Breast epithelium (tissue), 4 donors: ENCODE measurements around the gene WTAP. TPM values are rescaled to one million over a fixed set of nuclear protein-coding genes. Genes with fewer than 3 reads are reported as not detected.

Experiments
- DNase-seq, 2 donors: peaks; one replicate each; pipeline ENCODE4 v3.0.0-alpha.2; 2019; ENCODE audit warnings: low spot score in 2 of 2
- H3K27ac ChIP-seq, 2 donors: fragments of 200-600 bp; sonication (generic) in 1 of 2; one replicate each; pipeline ENCODE4 v1.5.1; 2016 to 2019; ENCODE audit warnings: mild to moderate bottlenecking in 1 of 2
- H3K27me3 ChIP-seq, 2 donors: fragments of 200-600 bp; sonication (generic) in 1 of 2; one replicate each; pipeline versions ENCODE4 v1.5.1 to v1.6.0; 2017 to 2019; ENCODE audit warnings: control low read depth in 1 of 2, mild to moderate bottlenecking in 1 of 2
- H3K36me3 ChIP-seq: fragments of 200-600 bp; one replicate; pipeline ENCODE4 v1.5.1; 2019
- H3K4me1 ChIP-seq, 2 donors: fragments of 200-600 bp; sonication (generic); one replicate each; pipeline ENCODE4 v1.5.1; 2016 to 2019; ENCODE audit warnings: control low read depth in 1 of 2
- H3K4me3 ChIP-seq, 3 donors: fragments of 200-600 bp; sonication (generic); 1 replicate in 2 of 3; 2 replicates in 1 of 3; pipeline ENCODE4 v1.5.1; 2016 to 2019; ENCODE audit warnings: mild to moderate bottlenecking in 3 of 3, moderate library complexity in 2 of 3
- H3K9me3 ChIP-seq, 2 donors: fragments of 200-600 bp; sonication (generic) in 1 of 2; one replicate each; pipeline ENCODE4 v1.5.1; 2016 to 2019; ENCODE audit warnings: control low read depth in 1 of 2
- POLR2A ChIP-seq: fragments of 450-650 bp; IDR thresholded peaks from one replicate; pipeline ENCODE4 v1.6.1; 2016; ENCODE audit warnings: antibody characterized with exemption, mild to moderate bottlenecking, moderate library complexity
- POLR2AphosphoS5 ChIP-seq, 3 donors: sonication (generic); formaldehyde crosslinking; IDR thresholded peaks; one replicate each; pipeline ENCODE4 v1.6.1; 2017; ENCODE audit warnings: antibody characterized with exemption in 3 of 3
- intact Hi-C: fragments of 100-400 bp; cut with DNase I; formaldehyde crosslinking; loops from one replicate; pipeline ENCODE4 v1.15.1; 2023; ENCODE audit warnings: low total_unique reads
- total RNA-seq, 3 donors: library from RNA; depleted of rRNA; stranded (reverse); fragments of >200 nt; gene quantifications; one replicate each; pipeline ENCODE4 v1.1.0, GENCODE V29; 2016
- TF ChIP-seq, protein P1 (sequence below), 3 donors: fragments of 450-650 bp; IDR thresholded peaks; one replicate each; pipeline ENCODE4 v1.5.1; 2016 to 2017; ENCODE audit warnings: antibody characterized with exemption in 3 of 3, mild to moderate bottlenecking in 3 of 3, moderate library complexity in 3 of 3

WTAP gene
- total RNA-seq, 3 donors from 2014 or later: 115 to 153 (median 116) TPM

DNA sequence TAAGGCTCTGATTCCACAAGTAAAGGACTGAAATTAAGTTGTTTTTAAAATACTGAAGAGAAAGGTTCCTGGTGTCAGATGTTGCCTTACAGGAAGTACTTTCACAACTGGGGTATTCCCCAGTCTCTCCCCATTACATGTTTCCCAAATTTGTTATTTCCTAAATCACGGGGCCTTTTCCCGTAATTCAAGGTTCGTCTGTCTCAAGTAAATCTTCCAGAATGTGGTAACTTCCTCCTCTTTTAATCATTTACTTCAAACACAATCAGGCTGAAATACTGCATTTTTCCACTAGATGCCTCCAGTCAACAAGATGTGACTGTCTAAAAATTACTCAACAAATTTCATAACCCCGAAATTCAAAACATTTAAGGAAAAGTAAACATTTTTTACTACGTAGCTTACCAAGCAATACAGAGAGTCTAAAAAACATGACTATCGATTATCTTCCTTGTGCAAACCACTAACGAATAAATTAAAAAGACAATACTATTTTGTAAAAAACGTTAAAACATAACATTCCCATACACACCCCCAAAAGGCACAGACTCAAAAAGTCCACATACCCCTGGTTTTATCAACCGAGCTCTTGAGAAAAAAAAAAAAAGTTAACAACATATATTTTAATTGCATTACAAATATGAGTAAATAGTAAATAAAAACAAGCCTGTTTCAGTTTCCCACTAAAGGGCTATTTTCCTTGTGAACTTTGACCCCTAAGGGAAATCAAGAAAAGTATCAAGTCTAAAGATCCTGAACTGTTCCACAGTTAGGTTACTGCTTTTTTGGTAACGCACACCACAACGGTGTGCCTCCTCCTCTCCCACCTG, 36.0 kb upstream of the WTAP start:
- no peak for DNase-seq
- peaks cover 0 to 11% of the 10 kb centered on the region in 2 donors for H3K4me1 ChIP-seq
- intact Hi-C loops: loop anchor here (5.0 kb wide), 1 partner anchor 96 kb away; the partner anchor contains the start of gene TCP1

DNA sequence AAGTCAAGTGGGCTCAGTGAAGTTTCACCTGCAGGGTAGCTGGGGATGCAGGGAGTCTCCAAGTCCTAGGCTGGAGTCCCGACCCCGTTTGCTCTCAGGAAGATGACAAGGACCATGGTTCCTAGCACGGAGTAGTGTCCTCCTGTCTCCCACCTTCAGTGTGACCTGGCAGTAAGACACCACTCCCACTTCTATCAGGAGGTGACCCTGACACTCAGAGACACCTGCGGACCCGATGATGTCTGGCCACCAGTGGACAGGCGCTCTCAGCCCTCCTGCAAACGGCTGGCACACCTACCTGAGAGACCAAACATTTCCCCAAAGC, 35.4 kb upstream of the WTAP start:
- DNase-seq: no peak
- intact Hi-C loops: loop anchor here (2.0 to 5.0 kb wide), 2 partner anchors 35 to 95 kb away; partner anchors contain the start of genes TCP1 and WTAP
- TF ChIP-seq POLR2AphosphoS5 (IDR thresholded peaks at IDR 0.05) (peak in 1 of 3 donors; percentile 31), POLR2A (no peak)
- TF ChIP-seq, protein P1, sequence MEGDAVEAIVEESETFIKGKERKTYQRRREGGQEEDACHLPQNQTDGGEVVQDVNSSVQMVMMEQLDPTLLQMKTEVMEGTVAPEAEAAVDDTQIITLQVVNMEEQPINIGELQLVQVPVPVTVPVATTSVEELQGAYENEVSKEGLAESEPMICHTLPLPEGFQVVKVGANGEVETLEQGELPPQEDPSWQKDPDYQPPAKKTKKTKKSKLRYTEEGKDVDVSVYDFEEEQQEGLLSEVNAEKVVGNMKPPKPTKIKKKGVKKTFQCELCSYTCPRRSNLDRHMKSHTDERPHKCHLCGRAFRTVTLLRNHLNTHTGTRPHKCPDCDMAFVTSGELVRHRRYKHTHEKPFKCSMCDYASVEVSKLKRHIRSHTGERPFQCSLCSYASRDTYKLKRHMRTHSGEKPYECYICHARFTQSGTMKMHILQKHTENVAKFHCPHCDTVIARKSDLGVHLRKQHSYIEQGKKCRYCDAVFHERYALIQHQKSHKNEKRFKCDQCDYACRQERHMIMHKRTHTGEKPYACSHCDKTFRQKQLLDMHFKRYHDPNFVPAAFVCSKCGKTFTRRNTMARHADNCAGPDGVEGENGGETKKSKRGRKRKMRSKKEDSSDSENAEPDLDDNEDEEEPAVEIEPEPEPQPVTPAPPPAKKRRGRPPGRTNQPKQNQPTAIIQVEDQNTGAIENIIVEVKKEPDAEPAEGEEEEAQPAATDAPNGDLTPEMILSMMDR (IDR thresholded peaks at IDR 0.05): no peak
- peak overlapping the region; percentile 94 to 95 (median 95) for H3K4me3 ChIP-seq
- H3K27ac ChIP-seq: peak overlapping the region; percentile 93 to 97
- H3K36me3 ChIP-seq: no peaks in the 10 kb centered on the region
- H3K9me3 ChIP-seq: no peaks in the 10 kb centered on the region
- H3K27me3 ChIP-seq: no peaks in the 10 kb centered on the region
- peaks cover 0 to 11% of the 10 kb centered on the region in 2 donors for H3K4me1 ChIP-seq

More for the DNA sequence above, 36.0 kb upstream of the WTAP start:
- no peaks in the 10 kb centered on the region for H3K27me3 ChIP-seq
- H3K4me3 ChIP-seq: peak overlapping the region; percentile 94 to 95 (median 95)
- H3K36me3 ChIP-seq: no peaks in the 10 kb centered on the region
- TF ChIP-seq POLR2A: no peak
- peak in 2 of 3 donors; percentile 19 to 63 for TF ChIP-seq POLR2AphosphoS5 (IDR thresholded peaks at IDR 0.05)
- TF ChIP-seq, protein P1 (IDR thresholded peaks at IDR 0.05): peak; percentile 89 to 97 (median 94)
- H3K27ac ChIP-seq: peak overlapping the region; percentile 93 to 97
- H3K9me3 ChIP-seq: no peaks in the 10 kb centered on the region

DNA sequence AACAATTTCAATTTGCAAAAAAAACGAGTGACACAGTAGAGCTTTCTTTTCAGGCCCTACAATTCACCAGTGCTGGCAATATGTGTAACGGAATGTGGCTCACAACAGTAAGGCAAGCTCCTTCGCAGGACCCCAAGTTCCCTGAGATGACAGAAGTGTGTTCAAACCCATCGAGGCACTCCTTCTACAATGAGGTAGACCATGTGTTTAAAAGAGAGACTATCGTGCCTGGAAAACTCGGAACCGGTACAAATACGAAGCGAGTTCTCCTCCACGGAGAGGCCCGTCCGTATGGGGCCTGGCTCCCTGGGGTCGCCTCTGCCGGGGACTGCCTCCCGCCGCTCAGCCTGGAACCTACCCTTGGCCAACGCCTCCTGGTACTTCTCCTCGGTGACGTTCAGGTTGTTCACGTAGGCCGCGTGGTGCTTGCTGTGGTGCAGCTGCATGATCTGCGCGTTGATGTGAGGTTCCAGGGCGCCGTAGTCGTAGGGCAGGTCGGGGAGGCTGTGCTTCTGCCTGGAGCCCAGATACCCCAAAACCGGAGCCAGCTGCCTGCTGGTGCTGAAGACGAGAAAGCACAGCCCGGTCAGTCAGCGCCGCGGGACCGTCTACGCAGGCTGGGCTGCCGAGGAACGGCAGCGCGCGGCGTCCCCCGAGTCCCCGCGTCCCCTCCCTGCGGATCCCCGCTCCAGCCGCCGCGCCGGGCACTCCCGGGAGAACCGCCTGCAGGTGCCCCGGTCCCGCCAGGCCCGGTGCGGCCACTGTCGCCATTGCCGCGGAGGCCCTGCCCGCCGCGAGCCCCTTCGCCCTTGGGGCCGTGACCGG, 34.8 kb upstream of the WTAP start:
- H3K4me1 ChIP-seq: peaks cover 0 to 11% of the 10 kb centered on the region in 2 donors
- DNase-seq: peak in 1 of 2 donors; percentile 42

DNA sequence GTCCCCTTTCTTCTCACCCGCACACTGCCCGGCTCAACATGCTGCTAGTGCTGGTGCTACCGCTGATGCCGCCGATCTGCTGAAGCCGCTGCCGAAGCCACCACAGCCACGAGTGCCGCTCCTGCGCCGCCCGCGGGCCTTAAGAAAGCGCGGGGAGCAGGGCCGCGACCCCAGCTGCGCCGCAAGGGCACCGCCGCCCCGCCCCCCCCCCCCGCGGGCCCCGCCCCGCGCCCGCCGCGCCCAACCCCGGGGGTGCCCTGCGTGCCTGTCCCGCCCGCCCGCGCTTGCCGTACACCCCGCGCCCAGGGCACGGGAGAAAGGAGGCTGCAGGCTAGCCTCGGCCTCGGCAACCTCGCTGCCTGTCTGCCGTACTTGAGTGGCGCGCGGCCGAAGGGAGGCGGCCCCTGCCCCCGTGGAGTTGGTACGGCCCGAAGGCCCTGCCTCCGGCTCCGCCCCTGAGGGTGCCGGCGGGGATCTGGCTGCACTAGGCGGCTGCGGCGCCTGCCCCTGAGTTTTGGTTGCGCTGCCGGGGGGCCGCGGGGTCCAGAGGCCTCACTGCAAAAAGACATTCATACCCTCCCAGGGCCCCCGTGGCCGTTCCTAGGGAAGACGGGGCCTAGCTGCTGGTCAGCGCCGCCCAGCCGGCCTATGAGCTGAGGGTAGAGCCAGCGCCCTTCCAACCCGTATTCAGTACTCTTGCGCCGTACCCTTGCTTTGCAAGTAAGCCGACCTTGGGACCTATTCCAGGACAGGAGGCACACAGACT, 34.0 kb upstream of the WTAP start, which contains the start of gene SOD2:
Gene SOD2 (minus strand): TSS at position 114 of the 766 bp plus-strand sequence. CDS start 74 bp downstream, at position 40.
- Histone ChIP-seq H3K27me3 (no peaks in the 10 kb centered on the region), H3K4me1 (peaks cover 0 to 11% of the 10 kb centered on the region in 2 donors), H3K4me3 (peak within 1 kb of the TSS; percentile 94 to 95 (median 95)), H3K27ac (peak within 1 kb of the TSS; percentile 93 to 97), H3K36me3 (no peaks in the 10 kb centered on the region), H3K9me3 (no peaks in the 10 kb centered on the region)
- TF ChIP-seq, protein P1 (IDR thresholded peaks at IDR 0.05): no peak
- TF ChIP-seq POLR2AphosphoS5 (IDR thresholded peaks at IDR 0.05) (peak; percentile 79 to 90 (median 85)), POLR2A (peak; percentile 55)
- peak; percentile 69 to 74 for DNase-seq
- intact Hi-C loops: loop anchor here (2.0 to 5.0 kb wide), 2 partner anchors 33 to 94 kb away; partner anchors contain the start of genes TCP1 and WTAP

More for the DNA sequence above, 34.8 kb upstream of the WTAP start:
- TF ChIP-seq, protein P1 (IDR thresholded peaks at IDR 0.05): no peak
- peak in 2 of 3 donors; percentile 3 to 13 for TF ChIP-seq POLR2AphosphoS5 (IDR thresholded peaks at IDR 0.05)
- H3K4me3 ChIP-seq: peak overlapping the region; percentile 94 to 95 (median 95)
- no peaks in the 10 kb centered on the region for H3K36me3 ChIP-seq
- H3K27me3 ChIP-seq: no peaks in the 10 kb centered on the region
- intact Hi-C loops: loop anchor here (2.0 to 5.0 kb wide), 2 partner anchors 34 to 95 kb away; partner anchors contain the start of genes TCP1 and WTAP
- H3K9me3 ChIP-seq: no peaks in the 10 kb centered on the region
- H3K27ac ChIP-seq: peak overlapping the region; percentile 93 to 97
